Astrocyte (in vitro differentiated cells and primary cell): ENCODE measurements around the gene RNF121.

Experiments used
- EZH2 ChIP-seq: IDR thresholded peaks from 2 replicates; pipeline ENCODE4 v1.6.1; 2012; ENCODE audit warnings: mild to moderate bottlenecking, low read length, inconsistent platforms; ENCODE audit not compliant: insufficient read depth
- TF ChIP-seq, protein P1 (sequence below): IDR thresholded peaks from 2 replicates; pipeline ENCODE4 v1.5.1; 2011; ENCODE audit warnings: low read depth, mild to moderate bottlenecking, inconsistent platforms, low read length, moderate library complexity; ENCODE audit not compliant: insufficient read depth

DNA sequence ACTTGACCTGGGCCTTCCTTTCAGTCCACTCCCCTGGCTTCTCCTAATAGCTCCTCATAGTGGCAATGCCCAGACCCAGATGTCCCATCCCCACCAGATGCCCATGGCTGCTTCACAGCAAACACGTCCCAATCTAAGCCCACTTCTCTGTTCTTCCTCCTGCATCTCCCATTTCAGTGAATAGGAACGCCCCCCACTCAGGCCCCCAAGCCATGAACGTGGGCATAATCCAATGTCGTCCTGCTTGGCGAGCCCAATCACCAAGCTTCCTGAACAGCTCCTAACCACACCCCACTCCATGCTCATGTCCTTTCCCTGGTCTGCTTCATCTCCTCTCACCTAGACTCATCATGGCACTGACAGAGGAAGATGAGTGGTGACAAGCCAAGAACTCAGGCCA is 78.7 kb downstream of the RNF121 start:
- TF ChIP-seq EZH2: no peak
- TF ChIP-seq, protein P1, sequence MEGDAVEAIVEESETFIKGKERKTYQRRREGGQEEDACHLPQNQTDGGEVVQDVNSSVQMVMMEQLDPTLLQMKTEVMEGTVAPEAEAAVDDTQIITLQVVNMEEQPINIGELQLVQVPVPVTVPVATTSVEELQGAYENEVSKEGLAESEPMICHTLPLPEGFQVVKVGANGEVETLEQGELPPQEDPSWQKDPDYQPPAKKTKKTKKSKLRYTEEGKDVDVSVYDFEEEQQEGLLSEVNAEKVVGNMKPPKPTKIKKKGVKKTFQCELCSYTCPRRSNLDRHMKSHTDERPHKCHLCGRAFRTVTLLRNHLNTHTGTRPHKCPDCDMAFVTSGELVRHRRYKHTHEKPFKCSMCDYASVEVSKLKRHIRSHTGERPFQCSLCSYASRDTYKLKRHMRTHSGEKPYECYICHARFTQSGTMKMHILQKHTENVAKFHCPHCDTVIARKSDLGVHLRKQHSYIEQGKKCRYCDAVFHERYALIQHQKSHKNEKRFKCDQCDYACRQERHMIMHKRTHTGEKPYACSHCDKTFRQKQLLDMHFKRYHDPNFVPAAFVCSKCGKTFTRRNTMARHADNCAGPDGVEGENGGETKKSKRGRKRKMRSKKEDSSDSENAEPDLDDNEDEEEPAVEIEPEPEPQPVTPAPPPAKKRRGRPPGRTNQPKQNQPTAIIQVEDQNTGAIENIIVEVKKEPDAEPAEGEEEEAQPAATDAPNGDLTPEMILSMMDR: no peak
